Esophagus muscularis mucosa (tissue), 4 donors: ENCODE results near the gene SASH1.

ENCODE experiments used
- EP300 ChIP-seq: sonication (generic); formaldehyde crosslinking; IDR thresholded peaks from one replicate; pipeline ENCODE4 v1.6.1; 2017; ENCODE audit warnings: antibody characterized with exemption
- POLR2A ChIP-seq: fragments of 450-650 bp; IDR thresholded peaks from one replicate; pipeline ENCODE4 v1.6.1; 2017; ENCODE audit warnings: antibody characterized with exemption, moderate library complexity, mild to moderate bottlenecking, low read depth
- TF ChIP-seq, protein P1 (sequence below), 3 experiments: fragments of 200-600 bp in 2 of 3; fragments of 450-650 bp in 1 of 3; sonication (generic) in 2 of 3; IDR thresholded peaks; one replicate each; pipeline ENCODE4 v1.5.1; 2017 to 2019; ENCODE audit warnings: antibody characterized with exemption in 3 of 3, mild to moderate bottlenecking in 2 of 3, moderate library complexity in 1 of 3

DNA sequence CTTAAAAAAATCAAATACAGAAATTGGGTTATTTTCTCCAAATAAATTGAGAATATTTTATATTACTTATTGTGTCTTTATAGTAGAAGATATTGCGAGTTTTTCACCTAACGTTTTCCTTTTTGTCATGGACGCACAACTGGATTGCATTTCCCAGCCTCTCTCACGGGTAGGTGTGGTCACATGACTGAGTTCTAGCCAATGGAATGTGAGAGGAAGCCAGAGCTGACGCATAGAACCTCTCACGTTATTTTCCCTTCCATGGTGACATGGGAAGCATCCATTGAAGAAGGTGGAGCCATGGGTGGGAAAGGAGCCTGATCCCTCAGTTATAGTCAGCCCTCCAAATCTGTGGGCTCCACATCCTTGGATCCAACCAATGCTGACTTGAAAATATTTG is 248.2 kb downstream of the SASH1 start:
- TF ChIP-seq, protein P1, sequence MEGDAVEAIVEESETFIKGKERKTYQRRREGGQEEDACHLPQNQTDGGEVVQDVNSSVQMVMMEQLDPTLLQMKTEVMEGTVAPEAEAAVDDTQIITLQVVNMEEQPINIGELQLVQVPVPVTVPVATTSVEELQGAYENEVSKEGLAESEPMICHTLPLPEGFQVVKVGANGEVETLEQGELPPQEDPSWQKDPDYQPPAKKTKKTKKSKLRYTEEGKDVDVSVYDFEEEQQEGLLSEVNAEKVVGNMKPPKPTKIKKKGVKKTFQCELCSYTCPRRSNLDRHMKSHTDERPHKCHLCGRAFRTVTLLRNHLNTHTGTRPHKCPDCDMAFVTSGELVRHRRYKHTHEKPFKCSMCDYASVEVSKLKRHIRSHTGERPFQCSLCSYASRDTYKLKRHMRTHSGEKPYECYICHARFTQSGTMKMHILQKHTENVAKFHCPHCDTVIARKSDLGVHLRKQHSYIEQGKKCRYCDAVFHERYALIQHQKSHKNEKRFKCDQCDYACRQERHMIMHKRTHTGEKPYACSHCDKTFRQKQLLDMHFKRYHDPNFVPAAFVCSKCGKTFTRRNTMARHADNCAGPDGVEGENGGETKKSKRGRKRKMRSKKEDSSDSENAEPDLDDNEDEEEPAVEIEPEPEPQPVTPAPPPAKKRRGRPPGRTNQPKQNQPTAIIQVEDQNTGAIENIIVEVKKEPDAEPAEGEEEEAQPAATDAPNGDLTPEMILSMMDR (IDR thresholded peaks at IDR 0.05): no peak
- TF ChIP-seq EP300 (no peak), POLR2A (no peak)
